ENCODE data around the gene LRCH4. TPM values are rescaled to one million over a fixed set of nuclear protein-coding genes. Genes with fewer than 3 reads are reported as not detected.

The LRCH4 gene
- total and polyA plus RNA-seq, 2 of the 13 experiments (the other 11 are each of a cell fraction or from before 2014, with no cell fraction given): 7.0 to 9.3 TPM

GRCh38 chr7:100568176-100568895, 17.6 kb downstream of the LRCH4 start (continued):
- TF ChIP-seq, protein P1, sequence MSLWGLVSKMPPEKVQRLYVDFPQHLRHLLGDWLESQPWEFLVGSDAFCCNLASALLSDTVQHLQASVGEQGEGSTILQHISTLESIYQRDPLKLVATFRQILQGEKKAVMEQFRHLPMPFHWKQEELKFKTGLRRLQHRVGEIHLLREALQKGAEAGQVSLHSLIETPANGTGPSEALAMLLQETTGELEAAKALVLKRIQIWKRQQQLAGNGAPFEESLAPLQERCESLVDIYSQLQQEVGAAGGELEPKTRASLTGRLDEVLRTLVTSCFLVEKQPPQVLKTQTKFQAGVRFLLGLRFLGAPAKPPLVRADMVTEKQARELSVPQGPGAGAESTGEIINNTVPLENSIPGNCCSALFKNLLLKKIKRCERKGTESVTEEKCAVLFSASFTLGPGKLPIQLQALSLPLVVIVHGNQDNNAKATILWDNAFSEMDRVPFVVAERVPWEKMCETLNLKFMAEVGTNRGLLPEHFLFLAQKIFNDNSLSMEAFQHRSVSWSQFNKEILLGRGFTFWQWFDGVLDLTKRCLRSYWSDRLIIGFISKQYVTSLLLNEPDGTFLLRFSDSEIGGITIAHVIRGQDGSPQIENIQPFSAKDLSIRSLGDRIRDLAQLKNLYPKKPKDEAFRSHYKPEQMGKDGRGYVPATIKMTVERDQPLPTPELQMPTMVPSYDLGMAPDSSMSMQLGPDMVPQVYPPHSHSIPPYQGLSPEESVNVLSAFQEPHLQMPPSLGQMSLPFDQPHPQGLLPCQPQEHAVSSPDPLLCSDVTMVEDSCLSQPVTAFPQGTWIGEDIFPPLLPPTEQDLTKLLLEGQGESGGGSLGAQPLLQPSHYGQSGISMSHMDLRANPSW (CRISPR knock-in tag; IDR thresholded peaks at IDR 0.05; ENCODE audit: borderline replicate concordance): 0 out of 2 replicates have a peak, but pooled peaks have one; percentile 52
- 0 out of 2 replicates have a peak, but pooled peaks have one; percentile 10 for TF ChIP-seq KAT7 (CRISPR knock-in tag; IDR thresholded peaks at IDR 0.05; ENCODE audit: borderline replicate concordance)
- TF ChIP-seq SAP130 (CRISPR knock-in tag; IDR thresholded peaks at IDR 0.05; ENCODE audit: low read depth): peak; percentile 93
- peak; percentile 46 for TF ChIP-seq ZNF629 (CRISPR knock-in tag; conservative IDR thresholded peaks at IDR 0.05)
- TF ChIP-seq ARNTL (CRISPR knock-in tag; IDR thresholded peaks at IDR 0.05): peak; percentile 98
- TF ChIP-seq PAF1 (CRISPR knock-in tag; IDR thresholded peaks at IDR 0.05): peak; percentile 98
- no peak; the same call in 1 of the 2 replicates for TF ChIP-seq MTA1 (CRISPR knock-in tag; IDR thresholded peaks at IDR 0.05; ENCODE audit: borderline replicate concordance)
- TF ChIP-seq, protein P2, sequence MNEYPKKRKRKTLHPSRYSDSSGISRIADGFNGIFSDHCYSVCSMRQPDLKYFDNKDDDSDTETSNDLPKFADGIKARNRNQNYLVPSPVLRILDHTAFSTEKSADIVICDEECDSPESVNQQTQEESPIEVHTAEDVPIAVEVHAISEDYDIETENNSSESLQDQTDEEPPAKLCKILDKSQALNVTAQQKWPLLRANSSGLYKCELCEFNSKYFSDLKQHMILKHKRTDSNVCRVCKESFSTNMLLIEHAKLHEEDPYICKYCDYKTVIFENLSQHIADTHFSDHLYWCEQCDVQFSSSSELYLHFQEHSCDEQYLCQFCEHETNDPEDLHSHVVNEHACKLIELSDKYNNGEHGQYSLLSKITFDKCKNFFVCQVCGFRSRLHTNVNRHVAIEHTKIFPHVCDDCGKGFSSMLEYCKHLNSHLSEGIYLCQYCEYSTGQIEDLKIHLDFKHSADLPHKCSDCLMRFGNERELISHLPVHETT (CRISPR knock-in tag; conservative IDR thresholded peaks at IDR 0.05): 0 out of 2 replicates have a peak, but pooled peaks have one; percentile 32
- no peak for TF ChIP-seq MTA3 (CRISPR knock-in tag; IDR thresholded peaks at IDR 0.05)
- no peak for TF ChIP-seq SMAD1 (CRISPR knock-in tag; IDR thresholded peaks at IDR 0.05; ENCODE audit: borderline replicate concordance, low read depth)
- no peak for TF ChIP-seq ZNF646 (CRISPR knock-in tag; IDR thresholded peaks at IDR 0.05)
- TF ChIP-seq ZNF773 (CRISPR knock-in tag; IDR thresholded peaks at IDR 0.05; ENCODE audit: borderline replicate concordance): no peak
- peak; percentile 78 for TF ChIP-seq FOXK2 (IDR thresholded peaks at IDR 0.05)
- TF ChIP-seq, protein P3, sequence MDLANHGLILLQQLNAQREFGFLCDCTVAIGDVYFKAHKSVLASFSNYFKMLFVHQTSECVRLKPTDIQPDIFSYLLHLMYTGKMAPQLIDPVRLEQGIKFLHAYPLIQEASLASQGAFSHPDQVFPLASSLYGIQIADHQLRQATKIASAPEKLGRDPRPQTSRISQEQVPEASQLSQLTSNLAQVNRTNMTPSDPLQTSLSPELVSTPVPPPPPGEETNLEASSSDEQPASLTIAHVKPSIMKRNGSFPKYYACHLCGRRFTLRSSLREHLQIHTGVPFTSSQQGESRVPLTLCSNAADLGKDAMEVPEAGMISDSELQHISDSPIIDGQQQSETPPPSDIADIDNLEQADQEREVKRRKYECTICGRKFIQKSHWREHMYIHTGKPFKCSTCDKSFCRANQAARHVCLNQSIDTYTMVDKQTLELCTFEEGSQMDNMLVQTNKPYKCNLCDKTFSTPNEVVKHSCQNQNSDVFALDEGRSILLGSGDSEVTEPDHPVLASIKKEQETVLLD (CRISPR knock-in tag; IDR thresholded peaks at IDR 0.05; ENCODE audit: low read depth): no peak; the same call in none of the 2 replicates
- peak; percentile 92 for TF ChIP-seq ZNF569 (CRISPR knock-in tag; IDR thresholded peaks at IDR 0.05; ENCODE audit: borderline replicate concordance)
- TF ChIP-seq MEIS2 (CRISPR knock-in tag; IDR thresholded peaks at IDR 0.05): peak; percentile 73

Data from HepG2 (cell line).